Measurements from ENCODE around the gene XCR1. TPM values are rescaled to one million over a fixed set of nuclear protein-coding genes. Genes with fewer than 3 reads are reported as not detected.
"Not testable (repeated sequence)": the region's sequence is repeated elsewhere in the genome, so short reads cannot be mapped to it uniquely, and the experiment has no call there.

The XCR1 gene
- total and polyA plus RNA-seq, 2 of the 8 experiments (the other 6 are each of a cell fraction or from before 2014, with no cell fraction given) = 0.53 TPM; not detected in 1

GRCh38 chr3:46053265-46053664 is 26.0 kb upstream of the XCR1 start:
- H3K14ac ChIP-seq (ENCODE audit: insufficient read length); H3K36me3 ChIP-seq (ENCODE audit: control insufficient read depth in 2 of 4, insufficient read depth in 4 of 4, low read length in 3 of 4); H3K4me1 ChIP-seq (replicated peaks in 1 of 4; ENCODE audit: control insufficient read depth in 3 of 4, insufficient read depth in 4 of 4, low read length in 3 of 4); H3K23ac ChIP-seq (ENCODE audit: insufficient read length); H4K5ac ChIP-seq (ENCODE audit: insufficient read length, low read depth, low read length); H3K27ac ChIP-seq (ENCODE audit: low read depth, low read length); H2BK5ac ChIP-seq (ENCODE audit: low read depth, low read length); DNase-seq (ENCODE audit: low read depth in 1 of 2, low spot score in 2 of 2); H2AFZ ChIP-seq (ENCODE audit: low read length); H3K27me3 ChIP-seq (replicated peaks in 1 of 4; ENCODE audit: control insufficient read depth in 3 of 4, extremely low read depth in 1 of 4, insufficient read depth in 3 of 4, low read length in 3 of 4); H3K9ac ChIP-seq (replicated peaks in 1 of 4; ENCODE audit: extremely low read depth in 1 of 4, low read depth in 3 of 4, low read length in 3 of 4); H2AK5ac ChIP-seq (ENCODE audit: low read depth, low read length); H3K79me2 ChIP-seq (ENCODE audit: control insufficient read depth in 1 of 2, insufficient read depth in 2 of 2, low read length in 2 of 2); H3K9me3 ChIP-seq (ENCODE audit: insufficient read depth in 2 of 2, low read depth in 1 of 2, low read length in 1 of 2); H4K20me1 ChIP-seq (replicated peaks in 1 of 2; ENCODE audit: control insufficient read depth in 1 of 2, insufficient read depth in 2 of 2, low read length in 2 of 2); H4K91ac ChIP-seq (replicated peaks; ENCODE audit: insufficient read length, low read length); H3K4me2 ChIP-seq (ENCODE audit: insufficient read depth in 1 of 2, low read depth in 2 of 2, low read length in 2 of 2); H4K8ac ChIP-seq (ENCODE audit: extremely low read depth, insufficient read depth, low read length); H3K4me3 ChIP-seq (ENCODE audit: extremely low read depth in 1 of 4, insufficient read depth in 2 of 4, low read depth in 3 of 4, low read length in 4 of 4); H3K23me2 ChIP-seq (ENCODE audit: low read depth, low read length); H2BK15ac ChIP-seq (ENCODE audit: low read length); FAIRE-seq; H2BK12ac ChIP-seq (ENCODE audit: low read depth, low read length); H3K79me1 ChIP-seq (ENCODE audit: low read depth, low read length); H3K56ac ChIP-seq (replicated peaks; ENCODE audit: insufficient read length, low read depth, low read length); H3K4ac ChIP-seq (replicated peaks; ENCODE audit: insufficient read length, low read depth, low read length); H2BK20ac ChIP-seq (ENCODE audit: low read length); H2BK120ac ChIP-seq (replicated peaks; ENCODE audit: low read depth, low read length); POLR2A ChIA-PET (ENCODE audit: partially characterized antibody); H3K18ac ChIP-seq (ENCODE audit: extremely low read depth, low read length): not testable (repeated sequence)
- CTCF ChIA-PET (ENCODE audit: partially characterized antibody) = interaction anchor here (0.7 to 3.5 kb wide), 10 partner anchors 10 to 319 kb away, joined by 3 to 30 read pairs (median 4); no protein-coding TSS in a partner anchor
- TF ChIP-seq RAD21 (IDR thresholded peaks at IDR 0.05 in 1 of 2, conservative IDR thresholded peaks at IDR 0.05 in 1 of 2; ENCODE audit: low read depth in 2 of 2, low read length in 2 of 2) = peak; percentile 27 to 42; a peak in 2 of 4 replicates
- TF ChIP-seq, protein P1, sequence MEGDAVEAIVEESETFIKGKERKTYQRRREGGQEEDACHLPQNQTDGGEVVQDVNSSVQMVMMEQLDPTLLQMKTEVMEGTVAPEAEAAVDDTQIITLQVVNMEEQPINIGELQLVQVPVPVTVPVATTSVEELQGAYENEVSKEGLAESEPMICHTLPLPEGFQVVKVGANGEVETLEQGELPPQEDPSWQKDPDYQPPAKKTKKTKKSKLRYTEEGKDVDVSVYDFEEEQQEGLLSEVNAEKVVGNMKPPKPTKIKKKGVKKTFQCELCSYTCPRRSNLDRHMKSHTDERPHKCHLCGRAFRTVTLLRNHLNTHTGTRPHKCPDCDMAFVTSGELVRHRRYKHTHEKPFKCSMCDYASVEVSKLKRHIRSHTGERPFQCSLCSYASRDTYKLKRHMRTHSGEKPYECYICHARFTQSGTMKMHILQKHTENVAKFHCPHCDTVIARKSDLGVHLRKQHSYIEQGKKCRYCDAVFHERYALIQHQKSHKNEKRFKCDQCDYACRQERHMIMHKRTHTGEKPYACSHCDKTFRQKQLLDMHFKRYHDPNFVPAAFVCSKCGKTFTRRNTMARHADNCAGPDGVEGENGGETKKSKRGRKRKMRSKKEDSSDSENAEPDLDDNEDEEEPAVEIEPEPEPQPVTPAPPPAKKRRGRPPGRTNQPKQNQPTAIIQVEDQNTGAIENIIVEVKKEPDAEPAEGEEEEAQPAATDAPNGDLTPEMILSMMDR (IDR thresholded peaks at IDR 0.05; ENCODE audit: control extremely low read depth in 1 of 3, insufficient read depth in 1 of 3, low read depth in 1 of 3, low read length in 3 of 3) = peak in 1 of 3 experiments; percentile 27; a peak in 2 of 4 replicates
- 80% methylated on average over 8 of the region's 8 CpGs; no CpG with 5 or more reads in 1 of the 2 experiments for WGBS, 2 experiments (ENCODE audit: extremely low coverage in 1 of 2, insufficient coverage in 1 of 2, insufficient read length in 1 of 2, insufficient replicate concordance in 2 of 2, low coverage in 1 of 2, low lambda C conversion rate in 2 of 2, missing lambda C conversion rate in 1 of 2)

Data from H1 (cell line).